Thyroid gland (tissue), 4 donors: Measurements from ENCODE around the gene RALGDS.

Experiments
- CTCF ChIP-seq, 6 experiments: fragments of 200-600 bp in 3 of 6; fragments of 450-650 bp in 3 of 6; sonication (generic) in 3 of 6; IDR thresholded peaks; one replicate each; pipeline ENCODE4 v1.5.1; 2016 to 2019; ENCODE audit warnings: antibody characterized with exemption in 6 of 6, mild to moderate bottlenecking in 2 of 6, inconsistent platforms in 1 of 6, moderate library complexity in 1 of 6
- POLR2A ChIP-seq, 2 donors: fragments of 450-650 bp; IDR thresholded peaks; one replicate each; pipeline ENCODE4 v1.6.1; 2017; ENCODE audit warnings: antibody characterized with exemption in 2 of 2, mild to moderate bottlenecking in 2 of 2, moderate library complexity in 1 of 2

- no peak for TF ChIP-seq CTCF (IDR thresholded peaks at IDR 0.05)
- no peak for TF ChIP-seq POLR2A (IDR thresholded peaks at IDR 0.05)
These were observed 48.1 kb upstream of the RALGDS start for GRCh38 chr9:133169102-133169501.
